Subcutaneous abdominal adipose tissue (tissue), 5 donors: ENCODE data around the gene SPAG6.
"Not testable (repeated sequence)": the region's sequence is repeated elsewhere in the genome, so short reads cannot be mapped to it uniquely, and the experiment has no call there.

Experiments
- H3K27ac ChIP-seq: one replicate; pipeline ENCODE4 v1.7.0; 2013; ENCODE audit warnings: low read depth, mild to moderate bottlenecking, inconsistent platforms, low read length, moderate library complexity
- H3K27me3 ChIP-seq, 5 donors: one replicate each; pipeline ENCODE4 v1.7.0; 2013; ENCODE audit warnings: low read length in 5 of 5, inconsistent platforms in 1 of 5; ENCODE audit not compliant: control insufficient read depth in 5 of 5, insufficient read depth in 4 of 5
- H3K36me3 ChIP-seq, 5 donors: one replicate each; pipeline ENCODE4 v1.7.0; 2013; ENCODE audit warnings: low read length in 5 of 5; ENCODE audit not compliant: control insufficient read depth in 5 of 5, insufficient read depth in 5 of 5
- H3K4me1 ChIP-seq, 5 donors: one replicate each; pipeline ENCODE4 v1.7.0; 2013; ENCODE audit warnings: low read length in 5 of 5, mild to moderate bottlenecking in 3 of 5, moderate library complexity in 1 of 5; ENCODE audit not compliant: control insufficient read depth in 5 of 5, insufficient read depth in 5 of 5
- H3K4me3 ChIP-seq, 5 donors: one replicate each; pipeline ENCODE4 v1.7.0; 2013; ENCODE audit warnings: low read length in 5 of 5, low read depth in 1 of 5
- H3K9ac ChIP-seq, 5 donors: one replicate each; pipeline ENCODE4 v1.7.0; 2013; ENCODE audit warnings: low read length in 5 of 5, mild to moderate bottlenecking in 4 of 5, moderate library complexity in 3 of 5
- H3K9me3 ChIP-seq, 5 donors: one replicate each; pipeline ENCODE4 v1.7.0; 2013; ENCODE audit warnings: low read length in 5 of 5; ENCODE audit not compliant: control insufficient read depth in 5 of 5
- donor health status: healthy.
- donor health status: healthy.
- donor health status: healthy.
- donor health status: healthy.
- donor health status: healthy.

Gene SPAG6

GRCh38 chr10:22386503-22386902 is 41.2 kb downstream of the SPAG6 start:
- Histone ChIP-seq H3K9ac (no peak overlapping the region), H3K27ac (no peak overlapping the region), H3K36me3 (no peaks in the 10 kb centered on the region), H3K9me3 (no peaks in the 10 kb centered on the region), H3K27me3 (no peaks in the 10 kb centered on the region), H3K4me1 (no peaks in the 10 kb centered on the region), H3K4me3 (no peak overlapping the region)

- no peak overlapping the region for H3K9ac ChIP-seq
- H3K27ac ChIP-seq, result no peak overlapping the region
- no peaks in the 10 kb centered on the region for H3K9me3 ChIP-seq
- no peak overlapping the region for H3K4me3 ChIP-seq
- no peaks in the 10 kb centered on the region for H3K27me3 ChIP-seq
- no peaks in the 10 kb centered on the region for H3K4me1 ChIP-seq
- H3K36me3 ChIP-seq, result no peaks in the 10 kb centered on the region
Observed at GRCh38 chr10:22389856-22390589, 44.7 kb downstream of the SPAG6 start.

DNA sequence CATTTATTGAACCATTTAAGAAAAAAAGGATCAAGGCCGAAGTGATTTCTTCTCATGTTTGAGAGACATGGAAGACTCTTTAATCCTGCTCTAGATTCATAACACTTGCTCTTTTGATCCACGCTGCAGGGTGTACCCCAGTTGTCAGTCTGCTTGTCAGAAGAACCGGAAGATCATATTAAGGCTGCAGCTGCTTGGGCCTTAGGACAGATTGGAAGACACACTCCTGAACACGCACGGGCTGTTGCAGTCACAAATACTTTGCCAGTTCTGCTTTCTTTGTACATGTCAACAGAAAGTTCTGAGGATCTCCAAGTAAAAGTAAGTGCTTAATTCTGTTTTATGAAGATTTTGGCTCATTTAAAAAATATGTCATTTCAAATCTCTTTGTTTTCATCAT is 46.3 kb downstream of the SPAG6 start:
- Histone ChIP-seq H3K9ac (no peak overlapping the region), H3K4me3 (no peak overlapping the region), H3K4me1 (no peaks in the 10 kb centered on the region), H3K27me3 (no peaks in the 10 kb centered on the region), H3K9me3 (no peaks in the 10 kb centered on the region), H3K36me3 (no peaks in the 10 kb centered on the region), H3K27ac (no peak overlapping the region)

GRCh38 chr10:22396195-22396594 is 50.9 kb downstream of the SPAG6 start:
- not testable (repeated sequence) for H3K27ac ChIP-seq, H3K4me3 ChIP-seq, H3K27me3 ChIP-seq, H3K4me1 ChIP-seq, H3K36me3 ChIP-seq, H3K9ac ChIP-seq, H3K9me3 ChIP-seq

DNA sequence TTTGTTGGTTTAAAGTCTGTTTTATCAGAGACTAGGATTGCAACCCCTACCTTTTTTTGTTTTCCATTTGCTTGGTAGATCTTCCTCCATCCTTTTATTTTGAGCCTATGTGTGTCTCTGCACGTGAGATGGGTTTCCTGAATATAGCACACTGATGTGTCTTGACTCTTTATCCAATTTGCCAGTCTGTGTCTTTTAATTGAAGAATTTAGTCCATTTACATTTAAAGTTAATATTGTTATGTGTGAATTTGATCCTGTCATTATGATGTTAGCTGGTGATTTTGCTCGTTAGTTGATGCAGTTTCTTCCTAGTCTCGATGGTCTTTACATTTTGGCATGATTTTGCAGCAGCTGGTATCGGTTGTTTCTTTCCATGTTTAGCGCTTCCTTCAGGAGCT is 61.6 kb downstream of the SPAG6 start:
- not testable (repeated sequence) for H3K27me3 ChIP-seq, H3K27ac ChIP-seq, H3K9ac ChIP-seq, H3K9me3 ChIP-seq, H3K4me3 ChIP-seq, H3K4me1 ChIP-seq, H3K36me3 ChIP-seq

- H3K27me3 ChIP-seq, result peaks cover 0 to 3% (median 0%) of the 10 kb centered on the region in 5 donors
- no peaks in the 10 kb centered on the region for H3K36me3 ChIP-seq
- H3K4me3 ChIP-seq, result no peak overlapping the region
- no peak overlapping the region for H3K9ac ChIP-seq
- no peaks in the 10 kb centered on the region for H3K4me1 ChIP-seq
- H3K9me3 ChIP-seq, result no peaks in the 10 kb centered on the region
- H3K27ac ChIP-seq, result no peak overlapping the region
Observed at GRCh38 chr10:22410394-22410793, 65.1 kb downstream of the SPAG6 start.

GRCh38 chr10:22410846-22411245 is 65.5 kb downstream of the SPAG6 start:
- Histone ChIP-seq H3K27me3 (peaks cover 0 to 3% (median 0%) of the 10 kb centered on the region in 5 donors), H3K4me1 (no peaks in the 10 kb centered on the region), H3K4me3 (no peak overlapping the region), H3K27ac (no peak overlapping the region), H3K36me3 (no peaks in the 10 kb centered on the region), H3K9ac (no peak overlapping the region), H3K9me3 (no peaks in the 10 kb centered on the region)

GRCh38 chr10:22414146-22414545 is 68.8 kb downstream of the SPAG6 start:
- Histone ChIP-seq H3K27ac (no peak overlapping the region), H3K9me3 (no peaks in the 10 kb centered on the region), H3K9ac (no peak overlapping the region), H3K27me3 (peaks cover 0 to 3% (median 0%) of the 10 kb centered on the region in 5 donors), H3K4me3 (no peak overlapping the region), H3K36me3 (no peaks in the 10 kb centered on the region), H3K4me1 (no peaks in the 10 kb centered on the region)

- no peak overlapping the region for H3K27ac ChIP-seq
- H3K4me1 ChIP-seq, result no peaks in the 10 kb centered on the region
- peaks cover 0 to 3% (median 0%) of the 10 kb centered on the region in 5 donors for H3K27me3 ChIP-seq
Observed at GRCh38 chr10:22415072-22415471, 69.8 kb downstream of the SPAG6 start.

GRCh38 chr10:22417736-22418268 is 72.5 kb downstream of the SPAG6 start:
- H3K27ac ChIP-seq, result no peak overlapping the region
- H3K36me3 ChIP-seq, result no peaks in the 10 kb centered on the region
- peaks cover 0 to 3% (median 0%) of the 10 kb centered on the region in 5 donors for H3K27me3 ChIP-seq
- H3K4me3 ChIP-seq, result no peak overlapping the region
- H3K9ac ChIP-seq, result no peak overlapping the region
- H3K9me3 ChIP-seq, result no peaks in the 10 kb centered on the region
- no peaks in the 10 kb centered on the region for H3K4me1 ChIP-seq

More at GRCh38 chr10:22415072-22415471, 69.8 kb downstream of the SPAG6 start:
- no peaks in the 10 kb centered on the region for H3K9me3 ChIP-seq
- H3K4me3 ChIP-seq, result no peak overlapping the region
- H3K9ac ChIP-seq, result no peak overlapping the region
- H3K36me3 ChIP-seq, result no peaks in the 10 kb centered on the region
